Ascending aorta (tissue), 1 donor: Measurements from ENCODE around the gene ADAMTS12. TPM values are rescaled to one million over a fixed set of nuclear protein-coding genes. Genes with fewer than 3 reads are reported as not detected.

Source experiments
- total RNA-seq: library from RNA; depleted of rRNA; stranded (reverse); fragments of >200 nt; gene quantifications from one replicate; pipeline ENCODE4 v1.1.0, GENCODE V29; 2016

ADAMTS12 gene
- total RNA-seq, 1 donor from 2014 or later = 1.4 TPM

Other genes with a start within 250 kb of the ADAMTS12 start
- gene RXFP3, start 44.4 kb upstream of the ADAMTS12 start, total RNA-seq = not detected
- gene SLC45A2, start 92.7 kb upstream of the ADAMTS12 start, total RNA-seq = not detected
- gene AMACR, start 116.1 kb upstream of the ADAMTS12 start, total RNA-seq = 1.3 TPM
- 1.3 TPM for gene C1QTNF3, start 151.2 kb upstream of the ADAMTS12 start, total RNA-seq